Measurements from ENCODE around the gene FAM107B.

- no peak for TF ChIP-seq POLR2AphosphoS5 (IDR thresholded peaks at IDR 0.05)
- TF ChIP-seq POLR2A (IDR thresholded peaks at IDR 0.05) = no peak
These were observed 169.3 kb downstream of the FAM107B start for GRCh38 chr10:14605231-14605925.

Measured in breast epithelium (tissue), 3 donors.